Right atrium auricular region (tissue), 2 donors: ENCODE data around the gene STARD13. TPM values are rescaled to one million over a fixed set of nuclear protein-coding genes. Genes with fewer than 3 reads are reported as not detected.
A peak's percentile ranks its signal among the peaks of the same experiment; 100 is the strongest.

Experiments used
- DNase-seq: peaks from one replicate; pipeline ENCODE4 v3.0.0-alpha.2; 2019; ENCODE audit warnings: low spot score
- H3K27ac ChIP-seq, 2 donors: fragments of 200-600 bp; sonication (generic); 1 replicate in 1 of 2; 2 replicates in 1 of 2; pipeline ENCODE4 v1.5.1; 2016 to 2019
- H3K27me3 ChIP-seq, 2 donors: fragments of 200-600 bp; sonication (generic); one replicate each; pipeline versions ENCODE4 v1.5.1 to v1.6.0; 2017 to 2019
- H3K36me3 ChIP-seq: fragments of 200-600 bp; sonication (generic); one replicate; pipeline ENCODE4 v1.5.1; 2016
- H3K4me1 ChIP-seq, 2 donors: fragments of 200-600 bp; sonication (generic); one replicate each; pipeline versions ENCODE4 v1.5.1 to v1.6.0; 2017 to 2019
- H3K4me3 ChIP-seq, 2 donors: fragments of 200-600 bp; sonication (generic); 1 replicate in 1 of 2; 2 replicates in 1 of 2; pipeline ENCODE4 v1.5.1; 2017 to 2019; ENCODE audit warnings: mild to moderate bottlenecking in 1 of 2, moderate library complexity in 1 of 2
- H3K9me3 ChIP-seq, 2 donors: fragments of 200-600 bp; sonication (generic); one replicate each; pipeline ENCODE4 v1.5.1; 2019
- CTCF ChIP-seq, 2 donors: fragments of 200-600 bp; sonication (generic); IDR thresholded peaks; one replicate each; pipeline ENCODE4 v1.5.1; 2019; ENCODE audit warnings: antibody characterized with exemption in 2 of 2
- total RNA-seq, 2 donors: library from RNA; depleted of rRNA; stranded (reverse); fragments of >200 nt; gene quantifications; one replicate each; pipeline ENCODE4 v1.1.0, GENCODE V29; 2016

Gene STARD13
- total RNA-seq, 2 donors from 2014 or later = 21.6 to 23.3 TPM

GRCh38 chr13:33278913-33279312 lies 6.6 kb downstream of the STARD13 start:
- H3K9me3 ChIP-seq = no peaks in the 10 kb centered on the region
- no peaks in the 10 kb centered on the region for H3K36me3 ChIP-seq
- no peak for DNase-seq
- H3K4me3 ChIP-seq = no peak overlapping the region
- H3K27me3 ChIP-seq = no peaks in the 10 kb centered on the region
- peaks cover 0 to 88% of the 10 kb centered on the region in 2 donors for H3K4me1 ChIP-seq
- TF ChIP-seq CTCF (IDR thresholded peaks at IDR 0.05) = no peak
- peak overlapping the region; percentile 51 to 78 for H3K27ac ChIP-seq

GRCh38 chr13:33277946-33278345 lies 7.6 kb downstream of the STARD13 start:
- DNase-seq = no peak
- H3K4me1 ChIP-seq = peaks cover 0 to 81% of the 10 kb centered on the region in 2 donors
- no peaks in the 10 kb centered on the region for H3K36me3 ChIP-seq
- TF ChIP-seq CTCF (IDR thresholded peaks at IDR 0.05) = no peak
- no peak overlapping the region for H3K4me3 ChIP-seq
- H3K27me3 ChIP-seq = no peaks in the 10 kb centered on the region
- no peaks in the 10 kb centered on the region for H3K9me3 ChIP-seq
- peak overlapping the region; percentile 51 to 78 for H3K27ac ChIP-seq

- no peak overlapping the region for H3K4me3 ChIP-seq
- no peaks in the 10 kb centered on the region for H3K9me3 ChIP-seq
- peak overlapping the region; percentile 51 to 78 for H3K27ac ChIP-seq
- no peak for TF ChIP-seq CTCF (IDR thresholded peaks at IDR 0.05)
- H3K36me3 ChIP-seq = no peaks in the 10 kb centered on the region
- H3K4me1 ChIP-seq = peaks cover 0 to 81% of the 10 kb centered on the region in 2 donors
- no peak for DNase-seq
- H3K27me3 ChIP-seq = no peaks in the 10 kb centered on the region
Measured at GRCh38 chr13:33277037-33277740, 8.4 kb downstream of the STARD13 start.

DNA sequence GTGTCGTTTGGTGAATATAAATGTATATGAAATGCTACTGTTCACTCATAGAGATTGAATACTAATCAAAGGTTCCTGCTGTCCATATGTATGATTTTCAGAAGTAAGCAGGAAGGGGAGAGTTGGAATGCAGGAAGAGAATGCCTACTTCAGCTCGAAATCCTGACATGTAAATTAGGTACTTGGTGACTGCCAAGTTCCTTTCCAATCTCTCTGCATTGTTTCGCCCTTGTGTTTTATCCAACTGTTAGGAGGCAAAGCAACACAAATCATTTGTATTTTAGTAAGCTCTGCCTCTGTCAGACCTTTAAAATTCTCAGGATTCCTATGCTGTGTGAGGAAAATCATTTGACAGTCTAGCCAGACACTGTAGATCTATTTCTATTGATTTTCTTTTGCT lies 9.0 kb downstream of the STARD13 start:
- no peak for DNase-seq
- peaks cover 0 to 83% of the 10 kb centered on the region in 2 donors for H3K4me1 ChIP-seq
- TF ChIP-seq CTCF (IDR thresholded peaks at IDR 0.05) = no peak
- no peaks in the 10 kb centered on the region for H3K9me3 ChIP-seq
- H3K27me3 ChIP-seq = no peaks in the 10 kb centered on the region
- no peak overlapping the region for H3K4me3 ChIP-seq
- H3K36me3 ChIP-seq = no peaks in the 10 kb centered on the region
- H3K27ac ChIP-seq = peak overlapping the region; percentile 51 to 78

- H3K36me3 ChIP-seq = no peaks in the 10 kb centered on the region
- no peak overlapping the region for H3K4me3 ChIP-seq
- peaks cover 0 to 88% of the 10 kb centered on the region in 2 donors for H3K4me1 ChIP-seq
- no peak for TF ChIP-seq CTCF (IDR thresholded peaks at IDR 0.05)
- H3K27ac ChIP-seq = peak overlapping the region; percentile 23 to 78
- DNase-seq = no peak
- no peaks in the 10 kb centered on the region for H3K9me3 ChIP-seq
- H3K27me3 ChIP-seq = no peaks in the 10 kb centered on the region
Measured at GRCh38 chr13:33275916-33276315, 9.6 kb downstream of the STARD13 start.

GRCh38 chr13:33274264-33274663 lies 11.3 kb downstream of the STARD13 start:
- peak overlapping the region in 1 of 2 donors; percentile 3 for H3K27ac ChIP-seq
- no peak for DNase-seq
- H3K4me1 ChIP-seq = peaks cover 0 to 87% of the 10 kb centered on the region in 2 donors
- H3K4me3 ChIP-seq = no peak overlapping the region
- no peaks in the 10 kb centered on the region for H3K27me3 ChIP-seq
- H3K9me3 ChIP-seq = no peaks in the 10 kb centered on the region
- H3K36me3 ChIP-seq = no peaks in the 10 kb centered on the region
- TF ChIP-seq CTCF (IDR thresholded peaks at IDR 0.05) = no peak
